ENCODE data around the gene DUSP2. TPM values are rescaled to one million over a fixed set of nuclear protein-coding genes. Genes with fewer than 3 reads are reported as not detected.
"Not testable (repeated sequence)": the region's sequence is repeated elsewhere in the genome, so short reads cannot be mapped to it uniquely, and the experiment has no call there.

Gene DUSP2
- total RNA-seq, 1 donor from 2014 or later: 0.34 TPM

- no peak for DNase-seq
These were observed 16.7 kb upstream of the DUSP2 start for GRCh38 chr2:96161898-96162297.

DNA sequence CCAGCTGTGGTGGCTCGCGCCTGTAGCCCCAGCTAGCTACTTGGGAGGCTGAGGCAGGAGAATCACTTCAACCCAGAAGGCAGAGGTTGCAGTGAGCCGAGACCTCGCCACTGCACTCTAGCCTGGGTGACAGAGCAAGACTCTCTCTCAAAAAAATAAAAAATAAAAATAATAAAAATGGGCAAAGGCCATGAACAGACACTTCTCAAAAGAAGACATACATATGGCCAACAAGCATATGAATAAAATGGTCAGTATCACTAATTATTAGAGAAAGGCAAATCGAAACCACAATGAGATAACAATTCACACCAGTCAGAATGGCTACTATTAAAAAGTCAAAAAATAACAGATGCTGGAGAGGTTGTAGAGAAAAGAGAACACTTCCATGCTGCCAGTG, 15.1 kb upstream of the DUSP2 start:
- DNase-seq: not testable (repeated sequence)

DNA sequence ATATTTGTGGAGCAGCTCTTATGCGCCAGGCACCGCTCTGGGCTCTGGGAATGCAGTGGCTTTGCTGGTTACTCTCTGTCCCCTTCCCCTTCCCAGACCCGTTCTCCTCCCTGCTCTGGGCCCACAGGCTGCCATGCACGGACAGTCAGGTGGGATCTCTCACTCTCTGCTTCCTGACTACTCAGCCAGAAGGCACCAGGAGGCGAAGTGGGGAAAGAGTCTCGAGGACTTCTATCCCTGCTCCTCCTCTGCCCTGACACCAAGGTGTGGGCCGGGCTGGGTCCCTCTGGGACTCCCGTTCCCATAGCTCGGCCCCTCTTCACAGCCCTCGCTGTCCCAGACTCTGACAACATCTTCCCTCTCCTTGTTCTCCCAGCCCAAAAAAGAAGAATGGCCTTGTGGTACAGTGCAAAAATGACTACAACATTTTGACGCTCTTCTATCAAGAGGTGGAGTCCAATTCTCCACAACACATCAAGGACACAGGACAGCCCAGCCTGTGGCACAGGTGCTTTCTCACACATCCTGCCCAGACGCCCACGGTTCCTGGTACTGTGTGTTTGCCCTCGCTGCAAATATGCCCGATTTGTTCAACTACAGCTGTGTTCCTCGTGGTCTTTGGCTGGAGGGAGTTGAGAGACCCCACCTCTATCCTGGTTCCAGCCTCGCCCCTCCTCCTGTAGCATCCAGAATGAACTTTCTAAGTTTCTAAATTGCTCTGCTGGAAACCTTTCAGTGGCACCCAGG, 14.0 kb upstream of the DUSP2 start:
- DNase-seq: no peak

DNA sequence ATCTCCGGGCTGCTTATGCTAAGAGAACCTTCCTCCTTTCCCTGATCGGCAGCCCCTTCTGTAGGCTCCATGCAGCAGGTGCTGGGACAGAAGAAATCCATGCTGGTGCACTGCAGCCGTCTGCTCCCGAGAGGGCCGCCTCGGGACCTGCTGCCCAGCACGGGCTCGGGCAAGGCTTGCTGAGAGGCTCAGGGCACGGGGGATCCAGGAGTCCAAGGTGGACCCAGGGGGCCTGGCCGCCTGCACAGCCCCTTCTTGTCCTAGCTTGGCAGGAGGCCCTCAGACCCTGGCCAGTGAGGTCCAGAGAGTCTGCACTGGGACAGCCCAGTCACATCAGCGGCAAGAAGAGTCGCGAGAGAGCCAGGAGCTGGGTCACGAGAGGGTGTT, 13.3 kb upstream of the DUSP2 start:
- no peak for DNase-seq

DNA sequence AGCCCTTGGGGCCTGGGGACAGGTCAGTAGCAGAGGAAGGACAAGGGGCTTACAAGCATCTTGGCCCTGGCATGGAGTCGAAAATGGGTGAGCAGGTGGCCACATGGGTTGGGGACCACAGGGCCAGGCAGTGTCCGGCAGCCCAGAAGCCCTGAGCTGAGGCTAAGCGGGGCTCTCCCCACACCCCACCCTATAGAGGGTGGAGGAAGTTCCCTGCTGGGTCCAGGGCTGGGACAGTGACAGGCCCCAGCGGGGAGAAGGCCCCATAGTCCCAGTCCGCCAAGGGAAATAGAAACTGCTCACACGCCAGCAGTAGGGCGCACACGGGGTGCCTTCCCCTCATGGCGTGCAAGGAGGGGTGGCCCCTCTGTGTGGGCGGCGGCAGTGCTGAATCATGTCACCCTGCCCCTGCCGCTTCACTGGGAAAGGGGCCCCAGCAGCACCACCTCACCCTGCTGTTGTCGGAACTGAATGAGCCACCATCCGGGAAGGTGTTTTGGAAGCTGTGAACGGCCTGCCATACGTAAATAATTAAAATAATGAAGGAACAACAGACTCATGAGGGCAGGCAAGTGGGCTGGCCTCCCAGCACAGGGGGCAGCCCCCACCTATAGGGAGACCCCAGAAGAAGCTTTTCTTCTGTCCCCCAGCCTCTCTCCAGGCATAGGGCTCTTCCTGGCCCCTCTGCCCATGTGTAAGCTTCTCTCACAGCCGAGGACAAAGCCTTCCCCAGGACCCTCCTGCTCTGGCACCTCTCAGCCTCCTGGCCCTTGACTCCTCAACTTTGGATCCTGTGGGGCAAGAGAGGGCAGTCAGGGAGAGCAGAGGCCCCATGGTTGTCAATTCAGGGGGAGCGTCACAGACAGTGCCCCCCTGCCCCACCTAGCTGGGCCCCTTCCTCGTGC, 12.7 kb upstream of the DUSP2 start:
- DNase-seq: no peak

DNA sequence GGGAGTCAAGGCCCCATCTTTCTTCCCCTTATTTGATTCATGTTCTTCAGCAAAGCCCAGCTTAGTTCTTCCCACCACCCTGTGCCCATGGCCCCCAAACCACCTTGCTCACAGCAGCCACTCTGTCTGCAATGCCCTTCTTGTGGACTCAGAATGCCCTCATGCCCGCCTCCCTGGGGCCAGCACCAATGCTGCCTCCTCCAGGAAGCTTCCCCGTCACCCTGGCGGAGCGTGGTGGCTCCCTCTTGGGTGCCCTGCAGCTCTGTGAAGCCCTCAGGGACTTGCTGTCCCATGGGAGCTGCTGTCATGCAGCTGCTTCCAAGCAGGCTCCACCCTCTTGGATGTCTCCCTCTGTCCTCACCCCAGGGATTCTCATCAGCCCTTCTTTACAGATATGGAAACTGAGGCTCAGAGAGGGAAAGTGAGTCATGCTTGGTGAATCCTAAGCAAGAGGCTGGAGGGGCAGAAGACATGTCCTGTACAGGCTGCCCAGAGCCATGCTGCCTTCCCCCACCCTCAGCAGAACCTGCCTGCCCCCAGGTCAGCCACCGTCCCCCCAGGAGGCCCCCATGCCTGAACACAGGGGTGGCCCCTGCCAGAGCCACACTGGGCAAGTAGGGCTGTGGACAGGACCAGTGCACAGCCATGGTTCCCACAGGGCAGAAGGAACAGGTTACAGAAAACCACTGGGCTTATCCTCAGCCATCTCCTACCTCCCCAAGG, 11.8 kb upstream of the DUSP2 start:
- DNase-seq: no peak

DNA sequence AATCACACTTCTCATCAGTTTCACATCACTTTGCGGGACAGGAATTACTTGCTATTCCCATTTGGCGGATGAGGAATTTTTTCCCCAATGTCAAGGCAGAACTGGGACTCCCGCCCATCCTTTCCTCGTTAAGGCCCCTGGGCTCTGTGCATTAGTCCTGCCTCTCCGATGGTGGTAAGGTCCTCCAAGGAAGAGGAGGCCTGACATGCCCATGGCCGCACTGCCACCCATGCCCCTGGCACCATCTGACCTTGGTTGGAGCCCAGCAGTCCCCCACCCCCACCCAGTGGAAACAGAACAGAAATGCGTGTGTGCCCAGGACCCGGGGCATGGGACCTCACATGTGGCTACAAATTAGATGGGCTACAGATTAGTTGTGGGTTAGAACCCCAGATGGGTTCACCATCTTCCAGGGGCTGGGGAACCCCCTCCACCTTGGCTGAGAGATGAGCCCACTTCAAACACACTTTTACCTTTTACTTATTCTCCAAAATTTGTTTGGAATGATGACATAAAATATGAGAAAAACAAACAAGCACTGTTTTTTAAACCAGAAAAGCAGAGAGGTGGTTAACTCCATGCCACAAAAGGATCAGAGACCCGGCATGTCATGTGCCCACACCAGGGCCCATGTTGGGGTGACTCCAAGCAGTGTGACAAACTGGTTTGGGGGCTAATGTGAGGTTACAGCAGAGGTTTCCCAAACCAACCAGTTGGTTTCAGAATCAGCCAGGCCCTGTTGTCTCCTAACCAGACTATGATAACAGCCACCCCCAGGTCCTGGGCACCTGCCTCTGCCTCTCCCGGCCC, 11.0 kb upstream of the DUSP2 start:
- no peak for DNase-seq

- no peak for DNase-seq
These were observed 9.5 kb upstream of the DUSP2 start for GRCh38 chr2:96154506-96155380.

DNA sequence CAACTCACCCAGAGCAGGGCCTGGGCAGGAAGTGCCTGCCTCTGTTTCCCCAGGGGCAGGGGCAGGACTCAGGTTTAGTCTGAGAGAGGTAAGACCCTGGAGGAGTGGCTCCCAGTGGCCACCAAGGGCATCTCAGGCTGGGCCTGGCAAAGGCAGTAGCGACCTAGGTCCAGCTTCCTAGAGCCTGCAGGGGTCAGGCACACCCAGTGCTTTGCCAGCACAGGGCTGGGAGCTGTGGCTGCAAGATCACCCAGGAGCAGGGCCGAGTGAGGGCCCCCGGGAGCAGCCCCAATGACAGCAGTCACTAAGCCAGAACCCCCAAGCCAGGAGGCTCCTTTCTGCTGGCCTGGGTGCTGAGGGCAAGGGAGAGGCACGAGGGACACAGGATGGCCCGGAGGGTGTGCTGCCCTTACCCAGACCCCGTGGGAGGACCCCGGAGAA, 8.8 kb upstream of the DUSP2 start:
- DNase-seq: no peak

- DNase-seq: no peak
These were observed 8.1 kb upstream of the DUSP2 start for GRCh38 chr2:96153291-96153713.

- no peak for DNase-seq
These were observed 7.3 kb upstream of the DUSP2 start for GRCh38 chr2:96152304-96153161.

- no peak for DNase-seq
These were observed 6.5 kb upstream of the DUSP2 start for GRCh38 chr2:96151595-96152303.

DNA sequence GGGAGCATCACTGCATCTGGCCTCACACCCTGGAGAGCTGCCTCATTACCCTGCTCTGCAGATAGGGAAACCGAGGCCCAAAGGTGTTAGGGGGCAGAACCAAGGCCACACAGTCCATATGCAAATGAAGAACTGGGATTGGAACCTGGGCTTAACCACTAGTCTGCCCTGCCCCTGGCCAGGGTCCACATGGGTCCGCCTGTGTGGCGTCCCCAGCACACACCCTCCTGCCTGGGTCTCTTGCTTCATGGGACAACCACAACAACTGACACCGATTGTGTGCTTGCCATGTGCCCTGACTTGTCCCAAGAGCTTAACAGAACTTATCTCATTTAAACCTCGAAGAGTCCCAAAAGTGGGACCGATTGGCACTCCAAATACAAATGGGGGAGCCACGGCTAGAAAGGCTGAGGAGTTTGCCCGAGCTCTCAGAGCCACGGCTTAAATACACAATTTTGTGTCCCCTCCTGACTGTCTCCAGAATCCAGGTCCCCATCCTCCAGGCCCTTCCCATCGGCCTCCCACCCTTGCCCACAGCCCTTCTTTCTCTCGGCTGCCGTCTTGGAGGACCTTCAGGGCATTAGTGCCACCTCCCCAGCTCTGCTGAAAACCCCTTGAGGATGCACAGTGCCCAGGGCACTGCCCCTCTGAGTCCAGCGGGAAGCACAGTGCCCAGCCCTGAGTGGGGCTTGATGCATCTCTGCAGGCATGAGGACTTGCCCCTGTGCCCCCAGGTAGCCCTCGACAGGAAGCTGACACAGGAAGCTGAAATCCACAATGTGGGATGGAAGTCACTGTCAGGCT, 5.8 kb upstream of the DUSP2 start:
- DNase-seq: no peak

GRCh38 chr2:96150007-96150640, 4.9 kb upstream of the DUSP2 start:
- DNase-seq: no peak

DNA sequence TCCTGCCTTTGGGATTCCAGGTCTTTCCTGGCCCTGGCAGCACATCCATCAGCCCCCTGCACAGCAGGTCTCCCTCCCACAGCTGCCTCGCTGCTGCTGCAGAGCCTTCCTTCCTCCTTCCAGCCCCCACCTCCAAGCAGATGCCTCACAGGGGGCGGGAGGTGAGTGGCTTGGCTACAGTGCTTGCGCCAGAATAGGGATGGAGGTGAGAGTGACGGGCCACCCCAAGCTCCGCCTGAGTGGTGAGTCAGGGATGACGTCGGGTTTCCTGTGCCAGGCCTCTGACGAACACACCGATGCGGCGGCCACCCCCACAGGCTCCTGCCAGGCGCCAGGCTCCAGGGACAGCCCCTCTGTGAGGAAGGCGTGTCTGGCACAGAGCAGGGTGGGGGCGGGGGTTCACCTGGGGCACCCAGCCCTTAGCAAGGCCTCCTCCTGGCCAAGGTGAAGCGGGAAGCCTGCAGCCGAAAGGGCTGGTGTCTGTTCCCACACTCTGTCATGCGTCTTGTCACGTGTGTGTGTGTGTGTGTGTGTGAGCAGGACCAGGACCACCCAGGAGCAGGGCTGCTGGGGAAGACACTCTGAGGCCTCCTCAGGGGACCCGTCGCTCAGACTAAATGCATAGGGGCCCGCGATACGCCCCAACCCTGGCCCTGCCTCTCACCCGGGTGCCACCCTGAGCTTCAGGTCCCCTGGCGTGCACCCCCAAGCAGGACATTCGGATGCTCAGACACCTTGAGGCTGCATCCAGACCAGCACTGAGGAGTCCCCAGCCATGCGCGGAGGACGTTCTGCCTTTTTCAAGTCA, 3.4 kb upstream of the DUSP2 start:
- DNase-seq: peak; percentile 87

GRCh38 chr2:96147593-96148201, 2.5 kb upstream of the DUSP2 start:
- no peak for DNase-seq
